Endothelial cell of umbilical vein (primary cell): ENCODE data around the gene PAX3.

Source experiments
- CTCF ChIP-seq, 2 donors: IDR thresholded peaks; 1 replicate in 1 of 2; 2 replicates in 1 of 2; pipeline ENCODE4 v1.5.1; 2011; ENCODE audit warnings: low read length in 2 of 2, mild to moderate bottlenecking in 2 of 2, moderate library complexity in 2 of 2, control low read depth in 1 of 2, inconsistent platforms in 1 of 2, low read depth in 1 of 2; ENCODE audit not compliant: insufficient read depth in 1 of 2; ENCODE audit errors: extremely low read depth in 1 of 2
- EZH2 ChIP-seq: IDR thresholded peaks from 2 replicates; pipeline ENCODE4 v1.6.1; 2012; ENCODE audit warnings: borderline replicate concordance, low read depth, mild to moderate bottlenecking, moderate library complexity, low read length, inconsistent platforms; ENCODE audit not compliant: severe bottlenecking
- FOS ChIP-seq: IDR thresholded peaks from 2 replicates; pipeline ENCODE4 v1.6.1; 2011; ENCODE audit warnings: mild to moderate bottlenecking, low read length, moderate library complexity, borderline replicate concordance; ENCODE audit not compliant: insufficient read depth
- GATA2 ChIP-seq: IDR thresholded peaks from 2 replicates; pipeline ENCODE4 v1.7.0; 2011; ENCODE audit warnings: low read depth, mild to moderate bottlenecking, moderate library complexity, mixed read lengths, low read length; ENCODE audit not compliant: insufficient read length, insufficient read depth
- JUN ChIP-seq: IDR thresholded peaks from 2 replicates; pipeline ENCODE4 v1.6.1; 2011; ENCODE audit warnings: borderline replicate concordance, low read depth; ENCODE audit not compliant: insufficient read length, insufficient read depth
- MAX ChIP-seq: IDR thresholded peaks from 2 replicates; pipeline ENCODE4 v1.6.1; 2011; ENCODE audit not compliant: insufficient read depth, insufficient read length
- MYC ChIP-seq: IDR thresholded peaks from one replicate; pipeline ENCODE4 v1.6.1; 2011; ENCODE audit warnings: mild to moderate bottlenecking, low read depth, low read length
- POLR2A ChIP-seq: IDR thresholded peaks from 2 replicates; pipeline ENCODE4 v1.6.1; 2012; ENCODE audit warnings: low read depth, mild to moderate bottlenecking, control low read depth, low read length
- POLR2AphosphoS5 ChIP-seq: IDR thresholded peaks from 2 replicates; pipeline ENCODE4 v1.6.1; 2012; ENCODE audit warnings: low read depth, mild to moderate bottlenecking, control low read depth, low read length, moderate library complexity; ENCODE audit not compliant: insufficient read depth

GRCh38 chr2:222298001-222298310 is 842 bp downstream of the PAX3 start:
- TF ChIP-seq POLR2A (no peak), CTCF (IDR thresholded peaks at IDR 0.05; ENCODE audit: extremely low read depth in 1 of 2, insufficient read depth in 1 of 2, low read depth in 1 of 2, low read length in 2 of 2) (no peak), POLR2AphosphoS5 (no peak), JUN (no peak), EZH2 (no peak), MAX (no peak), FOS (no peak), MYC (no peak), GATA2 (no peak)
